ENCODE measurements around the gene FBXO31.

Gene FBXO31

GRCh38 chr16:87383505-87384161 lies at the start of gene FBXO31:
Gene FBXO31 (minus strand): TSS chr16:87383776. CDS start chr16:87383744, 32 bp downstream.
- peak; percentile 95 for DNase-seq (ENCODE audit: low spot score)

DNA sequence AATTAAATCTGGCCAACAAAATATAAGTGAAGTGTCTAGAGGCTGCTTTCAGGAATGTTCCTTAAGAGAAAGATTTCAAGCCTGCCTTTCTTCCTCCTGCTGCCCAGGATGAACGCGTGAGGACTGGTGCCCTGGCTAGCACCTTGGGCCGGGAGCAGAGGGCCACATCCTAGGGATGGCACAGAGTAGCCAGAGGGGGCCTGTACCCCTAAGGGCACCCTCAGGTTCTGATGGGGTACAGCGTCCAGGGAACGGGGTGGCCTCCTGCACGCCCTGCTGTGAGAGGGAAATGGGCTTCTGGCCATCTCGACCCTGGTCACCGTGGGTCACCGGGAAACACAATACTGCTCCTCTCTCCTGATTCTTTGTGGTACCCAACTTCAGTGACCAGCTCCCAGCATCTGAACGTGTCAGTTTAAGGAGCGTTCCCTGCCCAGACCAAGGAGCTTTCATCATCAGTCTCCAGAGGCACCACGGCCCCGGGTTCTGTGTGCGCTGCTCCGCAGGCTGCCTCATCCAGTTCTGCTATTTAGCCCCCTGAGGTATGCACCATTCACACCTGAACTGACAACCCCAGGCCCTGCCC lies 48.8 kb upstream of the FBXO31 start:
- no peak for DNase-seq (ENCODE audit: low spot score)

- DNase-seq (ENCODE audit: low spot score), result peak; percentile 79
Observed at GRCh38 chr16:87431926-87432325, 48.4 kb upstream of the FBXO31 start.

DNA sequence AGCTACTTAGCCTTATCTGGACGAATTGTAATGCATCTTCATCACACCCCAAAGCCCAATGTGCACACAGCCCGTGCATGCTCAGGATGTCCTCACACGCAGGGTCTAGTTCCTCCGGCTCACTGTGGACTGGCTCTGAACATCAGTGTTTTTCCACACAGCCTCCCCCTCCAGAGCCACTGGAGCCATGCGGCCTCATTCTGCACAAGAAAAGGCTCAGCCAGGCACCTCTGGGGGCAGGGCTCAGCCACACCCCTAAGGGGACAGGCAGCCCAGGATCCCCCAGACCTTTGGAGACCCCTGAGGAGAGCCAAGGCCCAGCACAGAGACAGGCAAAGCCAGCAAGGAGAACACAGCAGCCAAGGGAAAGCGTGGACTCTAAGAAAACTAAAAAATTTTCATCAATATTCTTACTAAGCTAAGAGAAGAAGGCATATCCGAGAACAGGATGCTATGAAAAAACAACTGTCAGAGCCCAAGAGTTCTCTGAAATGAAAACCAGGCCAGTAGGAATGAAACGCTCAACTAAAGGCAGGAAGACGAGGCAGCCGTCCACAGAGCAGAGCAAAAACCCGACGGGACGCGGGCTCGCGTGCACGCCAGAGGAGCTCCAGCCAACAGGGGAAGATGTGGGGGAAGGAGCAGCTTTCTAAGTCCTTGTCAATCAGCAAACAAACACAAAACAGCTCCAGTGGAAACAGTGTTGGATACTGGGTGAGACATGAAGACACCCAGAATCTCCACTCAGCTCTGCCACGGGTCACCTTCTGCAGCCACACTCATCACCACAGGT lies 43.0 kb upstream of the FBXO31 start:
- DNase-seq (ENCODE audit: low spot score), result no peak

DNA sequence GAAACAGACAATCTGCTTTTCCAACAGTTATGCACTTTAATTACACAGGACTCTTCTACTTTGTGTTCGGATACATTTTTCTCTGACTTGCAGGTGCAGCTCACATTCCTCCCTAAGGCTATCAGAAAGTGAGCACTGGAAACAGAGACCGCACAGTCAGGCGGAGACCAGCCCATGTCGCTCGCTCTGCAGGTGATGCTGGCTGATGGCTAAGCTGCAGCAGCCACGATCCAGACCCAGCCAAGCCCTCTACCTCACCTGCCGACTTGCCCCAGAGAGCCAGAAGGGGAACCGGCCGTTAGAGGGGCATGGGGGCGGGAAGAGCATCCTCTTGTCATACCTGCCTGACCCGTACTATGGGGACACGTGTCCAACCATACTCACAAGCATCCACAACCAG lies 42.4 kb upstream of the FBXO31 start:
- DNase-seq (ENCODE audit: low spot score), result no peak

DNA sequence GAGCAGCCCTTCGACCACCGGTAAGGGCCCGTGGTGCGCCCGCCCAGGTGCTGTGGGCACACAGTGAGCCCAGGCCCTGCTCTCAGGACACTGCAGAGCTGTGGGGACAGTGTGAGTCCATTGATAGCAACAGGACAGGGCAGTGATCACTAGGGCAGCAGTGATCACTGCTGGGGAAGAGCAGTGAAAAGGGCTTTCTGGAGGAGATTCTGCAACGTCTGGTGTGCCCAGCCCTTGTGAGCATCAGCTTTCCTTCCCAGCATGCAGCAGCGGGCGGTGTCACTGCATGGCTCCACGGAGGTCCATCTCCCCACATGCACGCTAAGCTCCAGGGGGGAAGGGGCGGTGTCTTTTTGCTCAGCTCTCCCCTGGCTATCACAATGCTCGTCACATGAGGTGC lies 40.7 kb upstream of the FBXO31 start:
- no peak for DNase-seq (ENCODE audit: low spot score)

GRCh38 chr16:87423429-87423828 lies 39.9 kb upstream of the FBXO31 start:
- DNase-seq (ENCODE audit: low spot score), result no peak

- no peak for DNase-seq (ENCODE audit: low spot score)
Observed at GRCh38 chr16:87422106-87422505, 38.5 kb upstream of the FBXO31 start.

GRCh38 chr16:87421003-87421912 lies 37.7 kb upstream of the FBXO31 start:
- no peak for DNase-seq (ENCODE audit: low spot score)

DNA sequence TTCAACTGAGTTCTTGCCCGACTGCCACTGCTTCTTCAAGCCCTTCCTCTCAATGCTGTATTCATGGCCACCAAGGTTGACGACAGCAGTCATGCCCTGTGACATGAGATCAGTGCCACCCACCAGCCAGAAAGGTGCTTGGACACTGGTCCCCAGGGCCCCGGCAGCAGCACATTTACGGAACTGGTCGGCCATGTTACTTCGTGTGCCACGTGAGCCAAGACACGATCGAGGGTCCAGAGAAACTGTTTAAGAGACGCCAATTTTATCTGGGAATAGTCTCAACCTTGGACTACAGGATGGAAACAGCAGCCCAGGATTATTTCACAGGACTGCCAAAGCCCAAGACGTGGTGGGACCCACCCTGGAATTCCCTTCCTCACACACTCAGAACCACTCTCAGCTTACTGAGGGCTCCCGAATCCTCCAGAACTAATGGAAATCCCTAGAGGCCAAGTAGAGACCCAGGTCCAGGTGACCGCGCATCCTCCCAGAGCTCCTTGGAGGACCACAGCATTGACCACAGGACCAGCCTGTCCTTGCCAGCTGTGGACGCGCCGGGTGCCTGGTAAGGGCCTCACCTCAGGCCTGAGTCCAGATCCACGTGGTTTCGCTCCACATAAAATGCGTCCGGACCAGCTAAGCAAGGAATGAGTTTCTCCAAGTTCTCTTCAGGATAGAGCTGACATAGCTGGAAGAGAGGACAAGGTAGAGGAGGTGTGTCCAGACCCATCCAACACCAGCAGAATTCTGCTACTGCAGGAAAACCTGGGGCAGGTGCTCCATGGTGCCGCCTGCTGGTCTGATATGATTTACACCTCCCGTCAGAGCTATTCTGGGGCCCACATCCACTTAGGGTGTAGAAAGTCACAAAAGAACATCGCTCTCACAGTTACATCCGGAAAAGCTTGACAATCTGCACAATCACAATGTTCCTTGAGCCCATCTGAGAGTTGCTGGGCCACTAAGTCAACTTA lies 36.7 kb upstream of the FBXO31 start:
- no peak for DNase-seq (ENCODE audit: low spot score)

DNA sequence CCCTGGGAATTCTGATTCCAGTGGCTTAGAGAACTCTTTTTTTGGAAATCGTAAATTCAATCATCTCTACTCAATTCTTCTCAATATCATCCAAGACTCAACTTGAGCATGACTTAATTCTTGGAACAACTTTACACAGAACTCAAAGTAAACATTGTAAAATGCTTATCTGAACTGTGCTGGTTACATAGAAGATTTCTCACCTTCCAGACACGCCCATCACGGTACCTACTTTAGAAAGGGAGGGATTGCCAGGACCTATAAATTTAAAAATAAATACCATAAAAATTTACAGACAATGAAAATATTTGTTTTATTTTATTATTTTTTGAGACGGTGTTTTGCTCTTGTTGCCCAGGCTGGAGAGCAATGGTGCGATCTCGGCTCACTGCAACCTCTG lies 35.1 kb upstream of the FBXO31 start:
- no peak for DNase-seq (ENCODE audit: low spot score)

DNA sequence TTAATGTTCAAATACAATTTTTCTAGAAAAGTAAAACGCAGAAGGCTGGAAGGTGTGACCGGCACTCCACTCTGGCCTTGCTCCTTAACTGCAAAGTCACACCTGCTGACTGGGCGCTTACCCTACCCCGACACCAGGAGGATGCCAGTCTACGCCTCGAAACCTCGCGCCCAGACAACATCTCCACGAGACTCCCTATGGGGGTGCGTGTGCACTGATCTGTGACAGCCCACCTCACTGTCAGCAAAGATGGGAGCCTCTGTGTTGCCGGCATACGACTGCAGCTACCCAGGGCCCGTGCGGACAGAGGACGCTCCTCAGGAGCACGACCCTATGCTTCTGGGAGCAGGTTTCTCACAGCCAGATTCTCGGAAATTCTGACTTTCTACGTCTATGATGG lies 34.6 kb upstream of the FBXO31 start:
- DNase-seq (ENCODE audit: low spot score), result no peak

GRCh38 chr16:87417528-87417910 lies 33.9 kb upstream of the FBXO31 start:
- no peak for DNase-seq (ENCODE audit: low spot score)

DNA sequence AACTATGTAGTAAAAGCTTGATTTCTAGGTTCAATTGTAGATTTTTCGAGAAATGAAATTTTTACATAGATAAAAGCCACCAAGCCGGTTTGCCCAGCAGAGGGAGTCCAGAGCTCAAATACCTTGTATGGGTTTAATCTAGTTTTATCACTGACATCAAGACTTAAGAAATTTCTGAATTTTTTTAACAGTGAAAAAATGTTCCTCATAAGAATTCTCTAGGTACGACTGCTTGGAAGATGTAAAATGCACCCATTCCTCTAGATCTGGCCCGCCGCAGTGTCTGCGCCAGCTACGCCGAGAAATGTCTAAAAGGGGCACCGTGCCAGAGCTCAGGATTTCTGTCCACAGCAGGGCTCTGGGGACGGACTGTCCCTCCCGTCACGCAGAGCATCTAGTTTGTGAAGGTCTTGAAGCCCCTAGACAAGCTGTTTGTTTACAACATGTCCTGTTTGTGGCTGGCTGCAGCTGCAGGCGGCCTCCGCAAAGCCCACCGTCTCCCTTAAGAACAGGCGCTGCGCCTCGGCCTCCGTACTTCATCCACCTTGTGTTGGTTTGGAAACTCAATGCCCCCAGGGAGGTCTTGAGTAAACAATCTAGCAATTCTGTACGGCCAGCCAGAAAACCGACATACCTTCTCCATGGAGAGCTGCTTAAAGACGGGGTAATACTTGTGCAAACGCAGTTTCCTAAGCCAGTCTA lies 33.4 kb upstream of the FBXO31 start:
- peak; percentile 67 for DNase-seq (ENCODE audit: low spot score)

GRCh38 chr16:87415441-87415840 lies 31.9 kb upstream of the FBXO31 start:
- no peak for DNase-seq (ENCODE audit: low spot score)

DNA sequence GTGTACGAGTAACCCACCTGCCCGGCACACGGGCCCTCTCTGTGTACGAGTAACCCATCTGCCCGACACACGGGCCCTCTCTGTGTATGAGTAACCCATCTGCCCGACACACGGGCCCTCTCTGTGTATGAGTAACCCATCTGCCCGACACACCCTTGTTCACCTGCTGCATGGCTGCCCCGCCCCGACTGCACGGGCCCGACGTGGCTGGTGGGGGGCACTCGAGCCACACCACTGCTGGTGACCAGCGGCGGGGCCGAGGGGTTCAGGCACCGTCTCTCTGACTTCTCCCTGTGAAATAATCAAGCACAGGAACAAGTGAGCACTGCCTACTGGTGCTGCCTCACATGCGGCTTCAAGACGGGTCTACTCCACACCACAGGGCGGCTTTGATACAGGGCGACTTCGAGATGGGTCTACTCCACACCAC lies 30.7 kb upstream of the FBXO31 start:
- DNase-seq (ENCODE audit: low spot score), result no peak

GRCh38 chr16:87412996-87413421 lies 29.4 kb upstream of the FBXO31 start:
- DNase-seq (ENCODE audit: low spot score), result no peak

DNA sequence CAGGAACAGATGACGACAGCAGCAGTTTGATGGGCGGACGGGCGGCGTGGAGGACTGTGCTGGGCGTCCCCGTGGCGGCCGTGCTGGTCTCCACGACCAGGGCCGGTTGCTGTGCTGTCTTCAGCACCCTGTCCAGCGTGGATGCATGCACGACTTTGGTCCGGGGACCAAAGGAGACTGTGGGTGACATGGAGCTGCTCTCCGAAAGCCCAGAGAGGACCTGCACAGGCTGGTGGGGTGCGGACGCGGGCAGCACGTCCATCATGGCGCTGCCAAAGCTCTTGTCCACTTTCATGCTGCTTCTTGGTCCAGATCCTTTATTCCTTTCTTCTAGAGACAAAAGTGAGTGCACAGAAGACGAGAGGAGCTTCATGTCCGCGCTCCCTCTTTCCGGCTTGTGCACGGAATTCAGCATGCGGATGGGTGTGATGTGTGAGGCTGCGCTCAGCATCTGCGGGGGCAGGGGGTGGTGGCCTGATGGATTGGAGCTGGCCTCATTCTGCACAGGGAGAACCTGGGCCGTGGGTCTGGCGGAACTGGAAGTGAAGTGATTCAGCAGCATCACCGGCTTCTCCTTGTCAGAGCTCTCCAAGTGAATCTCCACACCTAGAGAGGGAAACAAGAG lies 28.9 kb upstream of the FBXO31 start:
- no peak for DNase-seq (ENCODE audit: low spot score)

GRCh38 chr16:87411375-87412271 lies 28.0 kb upstream of the FBXO31 start:
- no peak for DNase-seq (ENCODE audit: low spot score)

Data from GM03348 (cell line).